GM19328 (cell line): Measurements from ENCODE around the gene MRPL40.
"Not testable (repeated sequence)": the region's sequence is repeated elsewhere in the genome, so short reads cannot be mapped to it uniquely, and the experiment has no call there.

Experiments
- ATAC-seq: cut with Tn5 transposase; IDR thresholded peaks from one replicate; pipeline ENCODE4 v1.9.1; 2021; ENCODE audit warnings: mild to moderate bottlenecking, moderate library complexity; ENCODE audit not compliant: unreplicated experiment

Gene MRPL40

GRCh38 chr22:19438298-19438697 lies 6.0 kb downstream of the MRPL40 start:
- no peak for ATAC-seq

GRCh38 chr22:19440411-19441195 lies 8.3 kb downstream of the MRPL40 start:
- ATAC-seq: no peak

GRCh38 chr22:19442166-19442565 lies 9.8 kb downstream of the MRPL40 start:
- no peak for ATAC-seq

DNA sequence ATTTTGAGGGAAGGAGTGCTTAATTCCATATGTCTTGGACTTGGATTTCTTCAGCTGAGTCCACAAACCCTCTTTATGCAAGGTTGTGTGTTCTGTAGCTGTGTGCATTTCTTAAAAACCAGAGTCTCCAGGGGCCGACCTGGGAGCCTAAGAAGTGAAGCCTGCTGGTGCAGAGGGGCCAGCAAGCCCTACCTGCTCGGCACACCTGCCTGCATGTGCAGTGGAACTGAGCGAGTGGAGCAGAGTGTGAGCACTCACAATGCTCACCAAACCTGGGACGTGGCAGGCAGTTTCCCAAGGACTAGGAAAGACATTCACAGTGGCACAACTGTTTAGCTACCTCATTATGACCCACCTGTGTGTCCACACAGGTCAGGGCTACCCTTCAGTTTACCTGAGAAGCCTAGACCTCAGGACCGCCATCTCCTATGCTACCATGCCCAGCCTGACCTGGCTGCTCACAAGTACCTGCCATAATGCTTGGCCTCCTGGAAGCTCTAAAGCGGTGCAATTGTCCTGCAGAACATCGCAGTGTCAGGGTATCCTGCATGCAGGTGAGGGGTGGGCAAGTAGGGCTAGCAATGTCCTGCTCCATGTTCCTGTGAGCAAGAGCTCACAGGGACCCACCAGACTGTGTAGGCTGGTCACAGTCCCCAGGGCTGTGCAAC lies 11.3 kb downstream of the MRPL40 start:
- ATAC-seq: no peak

DNA sequence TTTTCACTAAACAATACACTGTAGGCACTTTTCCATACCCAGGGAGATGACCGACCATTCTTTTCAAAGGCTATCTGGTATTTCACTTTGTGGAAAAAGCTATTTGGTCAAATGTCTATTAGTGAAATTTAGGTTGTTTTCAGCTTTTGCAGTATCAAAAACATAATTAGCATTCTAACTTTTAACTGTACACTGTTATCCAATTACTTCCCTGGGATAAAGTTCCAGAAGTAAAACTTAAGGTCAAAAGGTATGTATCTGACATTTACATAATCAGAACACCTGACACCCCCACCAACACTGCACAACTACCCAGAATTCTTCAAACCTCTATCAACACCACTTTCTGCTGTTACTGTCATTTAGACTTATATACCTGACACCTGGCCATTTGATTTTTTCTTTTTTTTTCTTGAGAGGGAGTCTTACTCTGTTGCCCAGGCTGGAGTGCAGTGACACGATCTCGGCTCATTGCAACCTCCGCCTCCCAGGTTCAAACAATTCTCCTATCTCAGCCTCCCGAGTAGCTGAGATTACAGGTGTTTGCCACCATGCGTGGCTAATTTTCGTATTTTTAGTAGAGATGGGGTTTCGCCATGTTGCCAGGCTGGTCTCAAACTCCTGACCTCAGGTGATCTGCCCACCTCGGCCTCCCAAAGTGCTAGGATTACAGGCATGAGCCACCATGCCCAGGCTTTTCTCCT lies 13.1 kb downstream of the MRPL40 start:
- not testable (repeated sequence) for ATAC-seq

- no peak for ATAC-seq
Observed at GRCh38 chr22:19446603-19447329, 14.4 kb downstream of the MRPL40 start.

DNA sequence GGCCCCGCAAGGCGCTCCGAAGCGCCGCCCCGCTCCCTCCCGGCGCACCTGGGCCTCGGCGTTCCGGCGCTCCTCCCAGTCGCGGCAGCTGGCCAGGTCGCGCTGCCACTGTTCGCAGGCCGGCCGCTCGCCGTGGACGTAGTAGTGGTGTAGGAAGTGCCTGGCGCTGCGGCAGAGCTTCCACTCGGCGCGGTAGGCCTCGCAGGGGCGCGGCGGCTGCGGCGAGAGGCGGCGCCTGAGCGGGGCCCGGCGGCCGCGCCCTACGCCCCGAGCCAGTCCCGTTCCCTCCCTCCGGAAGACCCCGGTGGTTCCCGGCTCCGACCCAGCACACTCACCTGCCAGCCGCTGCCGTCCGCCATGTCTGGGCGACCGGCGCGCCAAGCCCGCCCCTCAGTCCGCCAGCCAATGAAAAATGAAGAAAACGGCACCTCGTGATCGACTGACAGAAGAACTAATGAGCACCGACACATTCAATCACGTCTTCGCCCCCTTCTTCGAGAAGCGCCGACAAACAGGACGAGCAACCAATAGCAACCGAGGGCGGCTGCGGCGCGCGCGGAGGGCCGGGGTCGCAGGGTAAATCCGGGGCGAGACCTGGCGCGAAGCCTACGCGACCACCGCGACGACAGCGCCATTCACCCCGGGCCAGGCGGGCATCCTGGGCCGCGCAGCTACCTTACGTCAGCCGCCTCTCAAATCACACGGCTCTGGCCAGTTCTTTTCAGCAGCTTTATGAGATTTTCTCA lies 15.2 kb downstream of the MRPL40 start, which contains the start of gene C22orf39:
Gene C22orf39, minus strand, starts transcription at position 382 of the 746 bp plus-strand sequence. Its CDS starts 23 bp downstream, at position 359.
- peak; percentile 73 for ATAC-seq

GRCh38 chr22:19448076-19448607 lies 15.8 kb downstream of the MRPL40 start:
- ATAC-seq: peak; percentile 12

DNA sequence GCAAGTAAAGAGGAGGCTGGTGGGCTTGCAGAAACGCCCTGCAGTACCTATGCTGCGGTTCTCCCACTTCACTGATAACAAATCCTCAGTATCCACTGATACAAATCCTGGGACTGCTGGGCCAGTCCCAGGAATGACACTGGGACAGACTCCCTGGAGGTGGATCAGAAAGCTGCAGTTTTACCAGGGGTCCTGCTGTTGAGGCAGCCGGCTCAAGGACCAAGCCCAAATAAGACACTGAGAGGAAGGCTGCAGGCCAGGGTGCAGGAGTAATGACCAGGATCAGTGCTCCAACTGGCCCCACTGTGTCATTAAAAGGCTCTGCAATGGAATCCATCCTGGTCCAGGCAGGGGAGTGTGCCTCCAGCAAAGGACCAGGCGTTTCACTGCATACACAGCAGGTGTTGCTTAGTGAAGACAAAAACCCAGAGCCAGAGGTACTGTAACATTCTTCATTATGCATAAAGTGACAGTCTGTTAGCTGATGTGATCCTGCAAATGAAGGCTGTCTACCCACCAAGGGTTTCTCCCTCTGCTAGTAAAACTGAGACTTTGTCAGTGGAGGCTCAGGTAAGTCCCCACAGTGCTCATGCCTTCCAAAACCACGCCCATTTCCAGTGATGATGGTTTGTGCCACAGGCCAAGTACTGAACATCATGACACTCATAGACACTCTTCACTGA lies 16.5 kb downstream of the MRPL40 start:
- ATAC-seq: no peak

DNA sequence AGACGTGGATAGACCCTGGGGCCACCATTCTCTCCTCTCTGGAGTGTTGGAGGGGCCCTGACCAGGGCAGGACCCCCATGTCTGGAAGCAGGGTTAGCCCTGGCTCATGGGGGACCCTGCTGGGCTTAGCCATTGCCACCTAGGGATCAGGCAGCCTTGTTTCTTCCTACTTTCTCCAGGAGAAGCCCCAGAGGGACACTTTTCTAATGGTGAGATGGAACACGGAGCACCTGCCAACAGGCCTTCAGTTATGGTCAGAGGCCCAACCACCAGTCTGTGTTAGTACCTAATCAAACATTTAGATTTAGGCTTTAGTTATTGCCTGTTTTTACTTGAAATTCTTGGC lies 17.1 kb downstream of the MRPL40 start:
- ATAC-seq: no peak

GRCh38 chr22:19450363-19451175 lies 18.2 kb downstream of the MRPL40 start:
- no peak for ATAC-seq

DNA sequence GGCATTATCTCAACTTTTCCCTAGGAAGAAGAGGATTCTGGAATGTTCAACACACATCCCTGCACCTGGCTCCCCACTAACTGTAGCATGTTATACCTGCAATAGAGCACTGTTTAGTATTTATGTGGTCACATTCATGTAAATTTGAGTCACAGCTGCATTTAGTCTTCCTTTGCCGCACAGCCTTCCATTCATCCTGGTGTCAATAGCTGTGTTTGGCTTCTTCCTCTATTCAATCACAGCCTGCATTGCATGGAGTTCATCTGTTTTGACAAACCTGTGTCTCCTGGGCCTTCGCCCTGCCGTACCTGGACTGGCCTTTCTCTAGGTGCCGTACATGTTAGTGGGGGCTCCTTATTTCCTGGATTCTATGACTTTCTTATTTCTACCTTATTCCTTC lies 19.2 kb downstream of the MRPL40 start:
- ATAC-seq: no peak

DNA sequence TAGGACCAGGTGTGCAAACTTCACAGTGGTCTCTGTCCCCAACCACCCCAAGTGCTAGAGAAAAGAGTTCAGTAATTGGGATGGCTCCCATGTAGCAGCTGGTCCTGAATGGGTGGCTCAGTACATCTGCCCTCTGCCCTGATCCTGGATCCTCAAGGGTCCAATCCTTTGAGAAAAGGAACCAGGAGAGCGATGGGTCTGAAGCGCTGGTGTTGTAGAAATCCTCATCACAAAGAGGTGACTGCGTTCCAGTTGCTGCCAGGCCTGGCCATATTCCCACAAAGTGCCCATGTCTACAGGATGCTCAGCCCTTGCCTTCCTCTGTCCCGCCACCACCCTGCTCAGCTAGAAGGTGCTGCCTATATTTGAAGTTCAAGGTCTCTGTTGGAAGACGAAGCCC lies 21.4 kb downstream of the MRPL40 start:
- no peak for ATAC-seq

DNA sequence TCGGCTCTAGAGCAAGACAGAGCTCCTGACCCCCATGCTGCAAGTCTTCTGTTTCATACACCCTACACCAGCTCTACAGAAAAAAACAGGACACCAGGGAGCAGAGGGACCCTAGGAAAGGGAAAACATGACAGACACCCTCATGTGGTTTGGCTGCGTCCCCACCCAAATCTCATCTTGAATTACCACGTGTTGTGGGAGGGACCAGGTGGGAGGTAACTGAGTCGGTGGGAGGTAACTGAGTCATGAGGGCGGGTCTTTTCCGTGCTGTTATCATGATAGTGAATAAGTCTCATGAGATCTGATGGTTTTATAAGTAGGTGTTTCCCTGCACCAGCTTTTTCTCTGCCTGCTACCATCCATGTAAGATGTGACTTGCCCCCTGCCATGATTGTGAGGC lies 21.8 kb downstream of the MRPL40 start:
- no peak for ATAC-seq

DNA sequence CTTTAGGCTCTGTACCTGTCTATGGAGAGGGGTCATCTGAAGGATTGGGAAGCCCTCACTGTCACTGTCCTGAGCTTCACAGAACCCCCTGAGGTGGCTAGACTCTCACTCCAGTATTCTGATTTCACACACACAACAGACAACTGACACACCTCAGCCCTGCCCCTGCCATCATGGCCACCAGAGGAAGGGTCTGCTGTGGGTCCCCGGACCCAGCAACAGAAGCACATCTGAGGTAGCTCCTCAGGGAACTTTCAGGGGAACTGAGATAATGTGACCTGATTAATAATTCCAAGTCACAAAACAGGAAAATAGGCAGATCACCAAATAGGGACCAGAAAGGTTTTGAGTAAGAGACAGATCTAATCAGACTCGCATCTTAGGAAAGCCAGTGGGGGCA lies 22.7 kb downstream of the MRPL40 start:
- ATAC-seq: no peak

DNA sequence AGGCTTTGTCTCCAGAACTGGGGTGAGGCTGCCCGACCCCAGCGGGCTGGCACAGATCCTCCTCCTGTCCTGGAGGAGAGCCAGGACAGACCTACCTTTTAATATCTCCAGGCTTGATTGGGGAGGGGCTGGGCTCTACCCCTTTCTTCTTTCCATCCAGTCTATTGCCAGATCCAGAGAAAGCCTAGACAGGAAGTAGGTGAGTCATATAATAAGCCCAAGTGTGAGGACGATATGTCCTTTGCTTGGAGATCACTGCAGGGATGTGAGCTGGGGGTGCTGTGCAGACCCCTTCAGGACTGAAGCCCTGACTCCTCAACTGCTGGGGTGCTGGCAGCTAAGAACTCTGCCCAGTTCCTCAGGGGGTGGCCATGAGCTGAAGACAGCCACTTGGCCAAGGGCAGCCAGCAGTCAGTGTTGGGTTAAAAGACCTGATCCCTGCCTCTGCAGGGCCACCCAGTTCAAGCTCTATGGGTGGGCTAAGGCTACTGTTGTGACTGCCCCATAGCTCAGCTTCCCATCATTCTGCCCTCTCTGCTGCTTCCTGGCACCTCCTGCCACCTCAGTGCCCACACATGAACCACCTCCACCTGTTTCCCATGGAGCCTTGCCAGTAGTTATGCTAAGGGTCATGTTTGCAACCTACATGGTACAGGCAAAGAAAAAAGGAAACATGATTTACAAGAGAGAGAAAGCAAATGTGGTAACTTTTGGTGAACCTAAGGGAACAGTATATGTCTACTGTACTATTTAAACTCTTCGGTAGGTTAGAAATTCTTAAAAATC lies 23.4 kb downstream of the MRPL40 start:
- ATAC-seq: no peak

DNA sequence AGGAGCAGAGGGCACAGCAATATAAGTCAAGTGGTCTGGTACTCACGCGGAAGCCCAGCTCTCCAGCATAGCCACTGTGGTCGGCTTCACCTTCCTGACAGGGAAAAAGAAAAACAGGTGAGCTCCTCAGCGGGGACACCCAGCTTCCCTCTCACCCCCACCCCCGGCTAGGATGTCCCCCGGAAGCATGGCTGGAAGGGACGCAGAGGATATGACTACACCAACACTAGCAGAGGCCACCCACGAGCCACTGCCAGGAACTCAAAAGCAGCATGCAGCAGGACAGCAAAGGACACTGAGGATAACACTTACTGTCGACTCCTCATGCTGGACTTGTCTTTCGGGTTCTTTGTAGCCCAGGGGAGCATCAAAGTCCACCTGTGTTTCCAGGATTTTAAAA lies 24.2 kb downstream of the MRPL40 start:
- ATAC-seq: no peak

DNA sequence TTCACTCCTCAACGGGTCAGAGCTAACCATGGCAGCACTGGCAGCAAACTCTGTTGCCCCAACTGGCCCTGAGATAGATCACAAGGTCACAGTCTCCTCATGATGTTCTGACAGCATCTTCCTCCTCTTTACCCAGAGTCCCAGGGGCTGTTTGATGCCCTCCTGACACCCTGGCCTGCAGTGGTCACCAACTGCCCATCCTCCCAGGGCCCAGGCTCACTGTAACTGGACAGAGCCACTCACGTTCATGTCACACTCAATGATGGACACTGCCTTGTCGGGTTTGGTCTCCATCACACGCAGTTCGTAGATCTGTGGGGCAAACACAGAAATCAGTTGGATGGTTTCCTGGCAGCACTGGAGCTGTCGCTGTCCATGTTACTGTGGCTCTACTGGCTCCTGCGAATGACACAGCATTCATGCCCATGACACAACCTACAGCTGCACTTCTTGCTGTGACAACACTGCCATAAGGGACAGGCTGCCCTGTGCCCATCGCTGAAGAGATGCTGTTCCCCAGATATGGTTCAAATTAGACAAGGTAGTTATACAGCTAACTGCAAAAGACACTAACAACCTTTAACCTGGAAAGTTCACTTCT lies 25.6 kb downstream of the MRPL40 start:
- ATAC-seq: no peak
